KMS-11 (cell line): ENCODE measurements around the gene ATG13.
A peak's percentile ranks its signal among the peaks of the same experiment; 100 is the strongest.

Experiments
- H2AFZ ChIP-seq: fragments of 200-600 bp; sonication (generic); 2 replicates; pipeline ENCODE4 v1.6.1; 2016; ENCODE audit warnings: antibody characterized with exemption, mixed run types, low read depth
- H3K27ac ChIP-seq: fragments of 200-600 bp; sonication (generic); 2 replicates; pipeline ENCODE4 v1.6.1; 2016; ENCODE audit warnings: mild to moderate bottlenecking, mixed run types
- H3K27me3 ChIP-seq: fragments of 200-600 bp; sonication (generic); 2 replicates; pipeline ENCODE4 v1.6.1; 2017; ENCODE audit warnings: mild to moderate bottlenecking, low read depth, mixed run types, moderate library complexity; ENCODE audit not compliant: insufficient read depth
- H3K36me3 ChIP-seq: fragments of 200-600 bp; sonication (generic); 2 replicates; pipeline ENCODE4 v1.6.1; 2017; ENCODE audit warnings: mild to moderate bottlenecking, mixed run types; ENCODE audit not compliant: insufficient read depth
- H3K4me1 ChIP-seq: fragments of 200-600 bp; sonication (generic); 2 replicates; pipeline ENCODE4 v1.6.1; 2016; ENCODE audit warnings: mild to moderate bottlenecking, low read depth, mixed run types; ENCODE audit not compliant: poor library complexity, severe bottlenecking
- H3K4me2 ChIP-seq: fragments of 200-600 bp; sonication (generic); 2 replicates; pipeline ENCODE4 v1.7.0; 2016; ENCODE audit warnings: mild to moderate bottlenecking, mixed run types
- H3K4me3 ChIP-seq: fragments of 200-600 bp; sonication (generic); IDR thresholded peaks from 2 replicates; pipeline ENCODE4 v1.6.1; 2017; ENCODE audit warnings: low read depth, low read length, mixed read lengths; ENCODE audit not compliant: insufficient read depth
- H3K79me2 ChIP-seq: fragments of 200-600 bp; sonication (generic); 2 replicates; pipeline ENCODE4 v1.6.1; 2016; ENCODE audit warnings: low read depth, mixed run types; ENCODE audit not compliant: insufficient read depth
- H3K9ac ChIP-seq: fragments of 200-600 bp; sonication (generic); 2 replicates; pipeline ENCODE4 v1.6.1; 2016; ENCODE audit warnings: mild to moderate bottlenecking, mixed run types
- H4K20me1 ChIP-seq: fragments of 200-600 bp; sonication (generic); 2 replicates; pipeline ENCODE4 v1.6.1; 2016; ENCODE audit warnings: mild to moderate bottlenecking, mixed run types; ENCODE audit not compliant: insufficient read depth
- CTCF ChIP-seq: fragments of 200-600 bp; sonication (generic); conservative IDR thresholded peaks from 2 replicates; pipeline ENCODE4 v1.6.1; 2017; ENCODE audit warnings: low read depth, mild to moderate bottlenecking, antibody characterized with exemption, low read length, moderate library complexity, mixed read lengths

ATG13 gene

GRCh38 chr11:46659908-46660307, 42.6 kb downstream of the ATG13 start:
- Histone ChIP-seq H3K79me2 (no peaks in the 10 kb centered on the region), H3K4me1 (peaks cover 55% of the 10 kb centered on the region), H3K4me2 (peak overlapping the region; percentile 43; the same call in 1 of the 2 replicates), H4K20me1 (no peaks in the 10 kb centered on the region), H3K27me3 (no peaks in the 10 kb centered on the region), H3K4me3 (no peak overlapping the region), H3K9ac (no peak overlapping the region), H3K27ac (peak overlapping the region; percentile 68), H3K36me3 (no peaks in the 10 kb centered on the region; the same call in 1 of the 2 replicates), H2AFZ (no peak overlapping the region)
- no peak for TF ChIP-seq CTCF

GRCh38 chr11:46661836-46662235, 44.5 kb downstream of the ATG13 start:
- H3K4me1 ChIP-seq = peaks cover 72% of the 10 kb centered on the region
- no peaks in the 10 kb centered on the region for H3K36me3 ChIP-seq
- H3K4me2 ChIP-seq = peak overlapping the region; percentile 10; the same call in 1 of the 2 replicates

GRCh38 chr11:46662366-46662765, 45.0 kb downstream of the ATG13 start:
- no peak overlapping the region for H3K27ac ChIP-seq
- H3K79me2 ChIP-seq = no peaks in the 10 kb centered on the region
- H3K4me3 ChIP-seq = no peak overlapping the region
- H3K27me3 ChIP-seq = no peaks in the 10 kb centered on the region
- no peak overlapping the region; the same call in 1 of the 2 replicates for H3K4me2 ChIP-seq
- H4K20me1 ChIP-seq = no peaks in the 10 kb centered on the region
- TF ChIP-seq CTCF = no peak
- peaks cover 78% of the 10 kb centered on the region for H3K4me1 ChIP-seq
- H3K36me3 ChIP-seq = no peaks in the 10 kb centered on the region
- H2AFZ ChIP-seq = no peak overlapping the region
- no peak overlapping the region for H3K9ac ChIP-seq

More at GRCh38 chr11:46661836-46662235, 44.5 kb downstream of the ATG13 start:
- Histone ChIP-seq H3K27ac (no peak overlapping the region), H3K4me3 (no peak overlapping the region), H3K9ac (no peak overlapping the region), H3K79me2 (no peaks in the 10 kb centered on the region), H4K20me1 (no peaks in the 10 kb centered on the region), H3K27me3 (no peaks in the 10 kb centered on the region), H2AFZ (no peak overlapping the region)
- no peak for TF ChIP-seq CTCF

- Histone ChIP-seq H3K9ac (no peak overlapping the region), H3K27me3 (no peaks in the 10 kb centered on the region), H3K4me1 (peaks cover 80% of the 10 kb centered on the region), H3K4me2 (no peak overlapping the region), H2AFZ (no peak overlapping the region), H3K79me2 (no peaks in the 10 kb centered on the region), H3K36me3 (no peaks in the 10 kb centered on the region), H3K4me3 (no peak overlapping the region), H4K20me1 (no peaks in the 10 kb centered on the region), H3K27ac (no peak overlapping the region; the same call in 1 of the 2 replicates)
- no peak for TF ChIP-seq CTCF
Observed at GRCh38 chr11:46663277-46663940, 46.1 kb downstream of the ATG13 start.
